NCI-H187 treated with DMSO at 0.1 percent for 48 hours (cell line): Measurements from ENCODE around the gene GUF1.
"Not testable (repeated sequence)": the region's sequence is repeated elsewhere in the genome, so short reads cannot be mapped to it uniquely, and the experiment has no call there.

Experiments used
- DNase-seq: peaks from one replicate; lab custom pipeline; 2025; lab: John Stamatoyannopoulos, UW

Gene GUF1

GRCh38 chr4:44704673-44705072, 26.5 kb downstream of the GUF1 start:
- DNase-seq, result no peak

GRCh38 chr4:44713125-44713524, 34.9 kb downstream of the GUF1 start:
- no peak for DNase-seq

- DNase-seq, result no peak
Measured at GRCh38 chr4:44716597-44716996, 38.4 kb downstream of the GUF1 start.

- DNase-seq, result no peak
Measured at GRCh38 chr4:44720371-44720770, 42.2 kb downstream of the GUF1 start.

GRCh38 chr4:44722001-44722400, 43.8 kb downstream of the GUF1 start:
- no peak for DNase-seq

GRCh38 chr4:44725166-44725565, 46.9 kb downstream of the GUF1 start:
- DNase-seq, result no peak

GRCh38 chr4:44725726-44726037, 47.5 kb downstream of the GUF1 start:
- no peak for DNase-seq

- peak; percentile 36 for DNase-seq
Measured at GRCh38 chr4:44726038-44726871, 48.0 kb downstream of the GUF1 start, which contains the start of gene GNPDA2. GNPDA2 (minus strand) TSS chr4:44726556; CDS start chr4:44722207, 4,349 bp downstream.

GRCh38 chr4:44727471-44727870, 49.3 kb downstream of the GUF1 start:
- DNase-seq, result no peak

GRCh38 chr4:44728694-44729093, 50.5 kb downstream of the GUF1 start:
- not testable (repeated sequence) for DNase-seq

GRCh38 chr4:44736900-44737299, 58.7 kb downstream of the GUF1 start:
- no peak for DNase-seq

- no peak for DNase-seq
Measured at GRCh38 chr4:44738615-44739014, 60.4 kb downstream of the GUF1 start.

- DNase-seq, result no peak
Measured at GRCh38 chr4:44740201-44740600, 62.0 kb downstream of the GUF1 start.
